GM10248 (cell line): ENCODE data around the gene SYNPO2.

Source experiments
- CTCF ChIA-PET: fragments of 300-600 bp; sonication (Branson Sonifier 250); formaldehyde crosslinking; extraction: SDS; loops from one replicate; lab custom pipeline; 2021; ENCODE audit warnings: antibody characterized with exemption; lab: Yijun Ruan, JAX
- POLR2A ChIA-PET: fragments of 350-650 bp; sonication (Branson Sonifier 250); formaldehyde crosslinking; extraction: SDS; loops from one replicate; lab custom pipeline; 2020; ENCODE audit warnings: antibody characterized with exemption; lab: Yijun Ruan, JAX
- DNase-seq: peaks from one replicate; pipeline ENCODE4 v3.0.0; 2012; ENCODE audit errors: extremely low spot score
- TF ChIP-seq, protein P1 (sequence below): IDR thresholded peaks from 2 replicates; pipeline ENCODE4 v1.5.1; 2012; ENCODE audit warnings: mild to moderate bottlenecking, low read depth; ENCODE audit errors: extremely low read depth, missing control alignments, control extremely low read depth

The SYNPO2 gene

DNA sequence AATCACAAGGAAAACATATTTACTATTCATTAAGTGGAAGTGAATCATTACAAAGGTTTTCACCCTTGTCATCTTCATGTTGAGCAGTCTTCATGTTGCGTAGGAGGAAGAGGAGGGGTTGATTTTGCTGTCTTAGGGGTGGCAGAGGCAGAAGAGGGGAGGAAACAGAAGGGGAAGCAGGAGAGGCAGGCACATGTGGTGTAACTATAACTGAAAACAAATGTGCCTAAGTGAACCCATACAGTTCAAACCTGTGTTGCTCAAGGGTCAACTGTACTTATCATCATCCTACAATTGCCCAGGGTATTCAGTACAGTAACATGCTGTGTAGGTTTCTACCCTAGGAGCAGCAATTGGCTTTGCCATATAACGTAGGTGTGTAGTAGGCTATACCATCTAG is 47.2 kb downstream of the SYNPO2 start:
- TF ChIP-seq, protein P1, sequence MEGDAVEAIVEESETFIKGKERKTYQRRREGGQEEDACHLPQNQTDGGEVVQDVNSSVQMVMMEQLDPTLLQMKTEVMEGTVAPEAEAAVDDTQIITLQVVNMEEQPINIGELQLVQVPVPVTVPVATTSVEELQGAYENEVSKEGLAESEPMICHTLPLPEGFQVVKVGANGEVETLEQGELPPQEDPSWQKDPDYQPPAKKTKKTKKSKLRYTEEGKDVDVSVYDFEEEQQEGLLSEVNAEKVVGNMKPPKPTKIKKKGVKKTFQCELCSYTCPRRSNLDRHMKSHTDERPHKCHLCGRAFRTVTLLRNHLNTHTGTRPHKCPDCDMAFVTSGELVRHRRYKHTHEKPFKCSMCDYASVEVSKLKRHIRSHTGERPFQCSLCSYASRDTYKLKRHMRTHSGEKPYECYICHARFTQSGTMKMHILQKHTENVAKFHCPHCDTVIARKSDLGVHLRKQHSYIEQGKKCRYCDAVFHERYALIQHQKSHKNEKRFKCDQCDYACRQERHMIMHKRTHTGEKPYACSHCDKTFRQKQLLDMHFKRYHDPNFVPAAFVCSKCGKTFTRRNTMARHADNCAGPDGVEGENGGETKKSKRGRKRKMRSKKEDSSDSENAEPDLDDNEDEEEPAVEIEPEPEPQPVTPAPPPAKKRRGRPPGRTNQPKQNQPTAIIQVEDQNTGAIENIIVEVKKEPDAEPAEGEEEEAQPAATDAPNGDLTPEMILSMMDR: no peak
- no peak for DNase-seq
- CTCF ChIA-PET: no interaction called here
- POLR2A ChIA-PET: no interaction called here

DNA sequence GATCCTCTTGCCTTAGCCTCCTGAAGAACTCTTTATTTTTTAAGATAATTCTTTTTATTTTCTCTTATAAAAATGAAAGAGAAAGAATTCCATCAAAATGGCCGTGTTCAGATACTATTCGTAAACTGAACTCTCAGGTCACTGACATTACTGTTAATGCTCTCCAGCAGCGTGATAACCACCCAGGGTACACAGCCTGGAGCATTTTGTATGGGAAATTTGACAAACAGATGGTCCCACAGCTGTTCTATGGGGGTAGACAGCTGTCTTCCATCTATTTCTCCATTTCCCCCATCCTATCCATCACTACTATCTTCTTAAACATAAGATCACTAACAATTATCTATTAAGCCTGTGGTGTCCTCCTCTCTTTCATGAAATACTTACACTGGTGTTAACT is 47.8 kb downstream of the SYNPO2 start:
- ChIA-PET CTCF (no interaction called here), POLR2A (no interaction called here)
- TF ChIP-seq, protein P1: no peak
- no peak for DNase-seq

DNA sequence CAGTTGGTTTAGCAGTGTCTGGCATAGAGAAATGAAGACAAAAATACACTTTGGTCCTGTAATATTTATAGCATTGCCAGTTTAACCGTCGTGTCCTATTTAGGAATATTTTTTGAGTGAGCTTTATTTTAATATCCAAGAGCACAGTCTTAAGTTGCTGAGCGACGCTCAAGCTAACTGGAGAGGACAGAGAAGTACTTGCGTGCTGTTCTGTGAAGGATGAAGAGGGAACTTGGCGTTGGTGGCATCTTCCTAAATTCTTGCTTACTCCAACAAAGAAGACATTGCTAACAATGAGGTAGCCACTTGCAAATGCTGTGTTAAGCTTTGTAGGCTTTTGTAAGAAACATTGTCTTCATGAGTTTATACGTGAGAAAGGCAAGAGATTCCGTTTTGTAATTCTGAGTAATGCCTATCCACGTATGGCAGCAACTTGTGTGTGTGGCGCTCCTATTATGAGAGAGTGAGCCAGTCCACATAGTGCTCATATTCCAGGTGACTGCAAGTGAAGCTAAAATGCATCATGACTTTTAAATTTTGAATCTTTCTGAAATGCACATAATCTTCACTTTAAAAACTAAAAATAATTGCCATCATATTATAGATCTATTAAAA is 50.6 kb downstream of the SYNPO2 start:
- ChIA-PET POLR2A (no interaction called here), CTCF (interaction anchor here (1.0 to 1.5 kb wide), 3 partner anchors 11 to 18 kb away, joined by 3 to 4 read pairs (median 3); no protein-coding TSS in a partner anchor)
- DNase-seq: no peak
- TF ChIP-seq, protein P1: no peak

DNA sequence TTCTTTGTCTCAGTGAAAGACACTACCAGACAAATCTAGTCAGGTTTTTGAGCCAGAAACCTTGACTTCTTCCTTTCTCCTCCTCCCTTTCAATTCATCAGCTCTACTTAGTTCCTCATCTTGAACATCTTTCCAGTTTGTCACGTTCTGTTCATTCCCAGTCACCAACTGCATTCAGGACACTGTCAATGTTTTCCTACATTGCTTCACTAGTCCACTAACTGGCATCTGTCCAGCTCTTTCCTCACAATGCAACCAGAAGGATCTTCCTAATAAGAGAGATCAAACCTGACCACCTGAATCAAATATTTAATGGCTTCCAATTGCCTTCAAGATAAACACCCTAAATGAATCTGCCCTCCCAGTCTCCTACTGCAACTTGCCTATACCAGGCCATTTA is 52.5 kb downstream of the SYNPO2 start:
- no peak for DNase-seq
- TF ChIP-seq, protein P1: no peak
- ChIA-PET CTCF (no interaction called here), POLR2A (no interaction called here)

DNA sequence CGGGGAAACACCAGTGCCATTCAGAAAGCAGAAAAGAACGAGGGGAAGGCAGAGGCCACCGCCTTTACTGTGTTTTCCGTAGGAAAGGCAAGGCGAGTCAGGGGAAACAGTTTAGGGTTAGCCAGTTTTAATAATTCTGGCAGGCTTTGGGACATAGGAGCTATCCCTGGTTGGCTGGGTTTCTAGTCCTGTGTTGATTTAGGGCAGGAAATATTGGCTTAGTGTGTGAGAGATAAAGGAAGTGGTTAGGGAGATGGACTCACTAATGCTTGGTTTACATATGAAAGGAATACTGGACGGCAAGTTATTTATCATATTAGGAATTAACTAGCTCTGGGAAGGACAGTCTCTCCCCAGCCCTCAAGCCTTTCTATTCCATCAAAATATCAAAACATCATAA is 53.1 kb downstream of the SYNPO2 start:
- DNase-seq: no peak
- TF ChIP-seq, protein P1: no peak
- ChIA-PET POLR2A (no interaction called here), CTCF (no interaction called here)

DNA sequence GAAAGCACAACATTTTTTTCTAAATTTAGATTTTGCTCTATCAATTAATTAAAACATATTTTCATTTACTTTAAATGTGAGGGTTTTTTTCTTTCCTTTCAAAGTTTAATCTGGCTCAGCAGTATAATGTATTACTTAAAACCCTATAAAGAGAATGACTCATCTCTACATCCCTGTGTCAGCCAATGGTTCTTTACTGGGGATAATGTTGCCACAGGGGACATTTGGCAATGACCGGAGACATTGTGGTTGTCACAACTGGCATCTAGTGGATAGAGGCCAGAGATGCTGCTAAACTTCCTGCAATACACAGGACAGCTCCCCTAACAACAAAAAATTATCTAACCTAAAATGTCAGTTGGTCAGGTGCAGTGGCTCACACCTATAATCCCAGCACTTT is 53.8 kb downstream of the SYNPO2 start:
- ChIA-PET CTCF (no interaction called here), POLR2A (no interaction called here)
- no peak for DNase-seq
- TF ChIP-seq, protein P1: no peak

DNA sequence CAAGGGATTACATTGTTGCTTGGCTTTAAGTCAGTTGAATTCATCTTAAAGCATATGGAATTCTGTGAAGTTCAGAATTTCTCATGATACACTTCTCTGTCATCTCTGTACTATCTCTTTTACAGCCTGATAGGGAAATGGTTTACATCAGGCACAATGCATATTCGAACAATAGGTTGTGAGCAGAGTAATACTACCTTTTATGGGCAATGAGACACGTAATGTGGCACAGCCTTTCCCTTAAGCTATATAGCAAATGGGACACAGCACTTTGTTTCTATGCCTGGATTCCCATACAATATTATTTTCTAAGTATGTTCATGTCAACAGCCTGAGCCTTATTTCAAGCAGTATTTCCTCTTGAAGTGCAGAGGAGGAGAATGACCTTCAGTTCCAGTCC is 58.4 kb downstream of the SYNPO2 start:
- ChIA-PET POLR2A (no interaction called here), CTCF (no interaction called here)
- TF ChIP-seq, protein P1: no peak
- DNase-seq: no peak
